Nephron progenitor cell (in vitro differentiated cells): ENCODE measurements around the gene TMPRSS11D.
A peak's percentile ranks its signal among the peaks of the same experiment; 100 is the strongest.

Source experiments
- DNase-seq: peaks from one replicate; pipeline ENCODE4 v3.0.0; 2021
- H3K27ac Mint-ChIP-seq: 2 replicates; pipeline ENCODE4 v1.8.0; 2021; ENCODE audit warnings: mild to moderate bottlenecking, moderate library complexity, mixed read lengths
- H3K27me3 Mint-ChIP-seq: 2 replicates; pipeline ENCODE4 v1.8.0; 2021; ENCODE audit warnings: mild to moderate bottlenecking, low read depth, mixed read lengths; ENCODE audit not compliant: poor library complexity
- H3K36me3 Mint-ChIP-seq: 2 replicates; pipeline ENCODE4 v1.8.0; 2021; ENCODE audit warnings: low read depth, mixed read lengths
- H3K4me1 Mint-ChIP-seq: 2 replicates; pipeline ENCODE4 v1.8.0; 2021; ENCODE audit warnings: mixed read lengths
- H3K4me3 Mint-ChIP-seq: 2 replicates; pipeline ENCODE4 v1.8.0; 2021; ENCODE audit warnings: mild to moderate bottlenecking, moderate library complexity, mixed read lengths
- H3K9me3 Mint-ChIP-seq: 2 replicates; pipeline ENCODE4 v1.8.0; 2021; ENCODE audit warnings: mild to moderate bottlenecking, moderate library complexity, mixed read lengths
- TF ChIP-seq, protein P1 (sequence below): fragments of 200-600 bp; sonication (generic); IDR thresholded peaks from 2 replicates; pipeline ENCODE4 v1.5.0; 2021; ENCODE audit warnings: antibody characterized with exemption

Gene TMPRSS11D

DNA sequence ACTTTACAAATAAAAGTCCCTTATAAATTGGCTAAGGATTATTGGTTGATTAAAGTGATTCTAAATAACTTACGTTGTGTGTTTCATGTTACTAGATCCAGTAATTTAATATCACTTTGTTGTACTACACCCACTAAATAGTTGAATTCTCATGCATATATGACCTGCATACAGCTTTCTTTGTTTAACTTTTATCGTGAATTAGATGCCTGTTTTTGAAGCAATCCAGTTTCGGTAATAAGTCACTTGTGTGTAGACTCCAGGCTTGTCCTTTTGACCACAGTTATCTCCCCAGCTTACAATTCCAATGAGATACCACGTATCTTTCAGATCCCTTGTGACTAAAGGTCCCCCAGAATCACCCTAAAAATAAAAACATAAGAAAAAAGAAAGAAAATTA, 27.3 kb upstream of the TMPRSS11D start:
- Mint-ChIP-seq H3K36me3 (no peaks in the 10 kb centered on the region), H3K4me3 (no peak overlapping the region), H3K9me3 (peaks cover 1% of the 10 kb centered on the region), H3K4me1 (no peaks in the 10 kb centered on the region), H3K27ac (no peak overlapping the region), H3K27me3 (no peaks in the 10 kb centered on the region)
- TF ChIP-seq, protein P1, sequence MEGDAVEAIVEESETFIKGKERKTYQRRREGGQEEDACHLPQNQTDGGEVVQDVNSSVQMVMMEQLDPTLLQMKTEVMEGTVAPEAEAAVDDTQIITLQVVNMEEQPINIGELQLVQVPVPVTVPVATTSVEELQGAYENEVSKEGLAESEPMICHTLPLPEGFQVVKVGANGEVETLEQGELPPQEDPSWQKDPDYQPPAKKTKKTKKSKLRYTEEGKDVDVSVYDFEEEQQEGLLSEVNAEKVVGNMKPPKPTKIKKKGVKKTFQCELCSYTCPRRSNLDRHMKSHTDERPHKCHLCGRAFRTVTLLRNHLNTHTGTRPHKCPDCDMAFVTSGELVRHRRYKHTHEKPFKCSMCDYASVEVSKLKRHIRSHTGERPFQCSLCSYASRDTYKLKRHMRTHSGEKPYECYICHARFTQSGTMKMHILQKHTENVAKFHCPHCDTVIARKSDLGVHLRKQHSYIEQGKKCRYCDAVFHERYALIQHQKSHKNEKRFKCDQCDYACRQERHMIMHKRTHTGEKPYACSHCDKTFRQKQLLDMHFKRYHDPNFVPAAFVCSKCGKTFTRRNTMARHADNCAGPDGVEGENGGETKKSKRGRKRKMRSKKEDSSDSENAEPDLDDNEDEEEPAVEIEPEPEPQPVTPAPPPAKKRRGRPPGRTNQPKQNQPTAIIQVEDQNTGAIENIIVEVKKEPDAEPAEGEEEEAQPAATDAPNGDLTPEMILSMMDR, result no peak
- DNase-seq, result no peak

DNA sequence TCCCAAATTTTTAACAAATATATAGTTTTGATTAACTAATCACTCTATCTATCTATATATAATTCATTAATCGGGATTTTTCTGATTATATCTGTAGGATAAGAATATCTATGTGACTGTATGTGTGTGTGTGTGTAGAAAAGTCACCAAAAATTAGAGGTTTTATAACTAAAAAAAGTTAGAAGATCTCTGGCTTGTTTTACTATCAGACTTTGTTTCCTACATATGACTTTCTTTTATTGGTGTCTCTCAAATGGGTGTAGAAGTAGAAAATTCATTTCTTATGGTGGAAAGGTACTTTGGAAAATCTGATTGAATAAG, 26.7 kb upstream of the TMPRSS11D start:
- no peaks in the 10 kb centered on the region for H3K27me3 Mint-ChIP-seq
- H3K27ac Mint-ChIP-seq, result no peak overlapping the region
- H3K36me3 Mint-ChIP-seq, result no peaks in the 10 kb centered on the region

DNA sequence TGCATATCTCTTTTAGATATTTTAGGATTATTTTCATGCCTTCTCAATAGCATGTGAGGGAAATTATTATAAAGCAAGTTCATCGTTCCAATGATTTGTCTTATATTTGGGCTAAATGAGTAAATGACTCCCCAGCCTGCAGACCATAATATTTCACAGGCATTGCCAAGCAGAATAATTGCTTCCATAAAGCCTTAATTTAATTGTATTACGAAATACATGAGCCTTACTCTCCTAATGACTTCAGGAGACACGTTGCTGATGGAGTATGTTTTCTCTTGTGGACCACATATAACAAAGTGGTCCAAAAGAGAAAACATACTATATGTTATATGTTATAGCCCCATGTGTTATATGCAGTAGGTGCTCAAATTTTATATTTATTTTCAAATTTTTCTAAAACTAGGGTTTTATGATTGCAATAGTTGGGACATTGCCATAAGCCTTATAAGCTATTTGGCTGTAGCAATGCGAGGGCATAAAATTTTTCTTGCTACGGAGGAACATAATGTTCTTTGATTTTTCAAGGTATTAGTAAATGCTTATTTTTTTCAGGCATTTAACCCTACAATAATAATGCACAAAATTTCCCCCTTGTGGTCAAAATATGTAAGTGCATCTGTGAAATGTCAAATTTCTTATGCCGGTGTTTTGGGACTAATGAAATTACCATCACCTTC, 26.2 kb upstream of the TMPRSS11D start:
- no peak overlapping the region for H3K4me3 Mint-ChIP-seq
- H3K4me1 Mint-ChIP-seq, result no peaks in the 10 kb centered on the region
- DNase-seq, result no peak
- H3K9me3 Mint-ChIP-seq, result peaks cover 2% of the 10 kb centered on the region
- TF ChIP-seq, protein P1, result peak; percentile 63
- no peaks in the 10 kb centered on the region for H3K27me3 Mint-ChIP-seq
- no peaks in the 10 kb centered on the region for H3K36me3 Mint-ChIP-seq
- no peak overlapping the region for H3K27ac Mint-ChIP-seq

More for the DNA sequence above, 26.7 kb upstream of the TMPRSS11D start:
- Mint-ChIP-seq H3K9me3 (peaks cover 2% of the 10 kb centered on the region), H3K4me3 (no peak overlapping the region), H3K4me1 (no peaks in the 10 kb centered on the region)
- DNase-seq, result no peak
- TF ChIP-seq, protein P1, result no peak

DNA sequence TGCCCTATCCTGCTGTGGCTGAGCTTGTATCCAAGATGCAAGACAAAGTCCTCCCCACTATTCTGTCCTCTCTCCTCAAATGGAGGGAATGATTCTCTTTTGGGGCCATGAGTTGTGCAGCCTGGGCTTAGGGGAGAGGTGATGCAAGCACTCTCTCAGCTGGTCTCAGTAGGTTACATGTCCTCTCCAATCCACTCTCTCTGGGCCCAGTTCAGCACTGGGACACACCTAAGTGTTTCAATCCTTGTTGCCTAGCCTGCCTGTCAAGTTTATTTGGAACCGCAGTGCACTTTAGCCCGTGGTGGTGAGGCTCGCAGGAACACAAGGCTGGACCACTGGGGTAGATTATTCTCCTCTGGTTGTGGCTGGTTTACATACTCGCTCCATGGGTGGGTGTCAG, 23.8 kb upstream of the TMPRSS11D start:
- TF ChIP-seq, protein P1, result no peak
- Mint-ChIP-seq H3K9me3 (peaks cover 8% of the 10 kb centered on the region), H3K4me1 (no peaks in the 10 kb centered on the region), H3K27ac (no peak overlapping the region), H3K27me3 (no peaks in the 10 kb centered on the region), H3K4me3 (no peak overlapping the region), H3K36me3 (no peaks in the 10 kb centered on the region)
- no peak for DNase-seq

DNA sequence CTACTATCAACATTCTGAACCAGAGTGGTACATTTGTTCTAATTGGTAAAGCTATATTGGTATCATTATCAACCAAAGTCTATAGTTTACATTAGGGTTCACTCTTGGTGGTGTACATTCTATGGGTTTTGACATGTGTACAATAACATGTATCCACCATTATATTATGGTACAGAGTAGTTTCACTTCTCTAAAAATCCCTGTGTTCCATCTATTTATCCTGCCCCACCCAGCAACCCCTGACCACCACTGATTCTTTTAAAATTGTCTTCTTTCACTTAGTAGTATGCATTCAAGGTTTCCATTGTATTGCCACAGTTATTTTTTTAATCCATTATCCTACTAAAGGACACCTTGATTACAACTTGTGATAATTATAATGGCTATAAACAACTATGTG, 15.3 kb upstream of the TMPRSS11D start:
- Mint-ChIP-seq H3K9me3 (peaks cover 9% of the 10 kb centered on the region), H3K4me3 (no peak overlapping the region), H3K36me3 (no peaks in the 10 kb centered on the region), H3K4me1 (no peaks in the 10 kb centered on the region), H3K27ac (no peak overlapping the region), H3K27me3 (no peaks in the 10 kb centered on the region)
- DNase-seq, result no peak
- TF ChIP-seq, protein P1, result no peak

DNA sequence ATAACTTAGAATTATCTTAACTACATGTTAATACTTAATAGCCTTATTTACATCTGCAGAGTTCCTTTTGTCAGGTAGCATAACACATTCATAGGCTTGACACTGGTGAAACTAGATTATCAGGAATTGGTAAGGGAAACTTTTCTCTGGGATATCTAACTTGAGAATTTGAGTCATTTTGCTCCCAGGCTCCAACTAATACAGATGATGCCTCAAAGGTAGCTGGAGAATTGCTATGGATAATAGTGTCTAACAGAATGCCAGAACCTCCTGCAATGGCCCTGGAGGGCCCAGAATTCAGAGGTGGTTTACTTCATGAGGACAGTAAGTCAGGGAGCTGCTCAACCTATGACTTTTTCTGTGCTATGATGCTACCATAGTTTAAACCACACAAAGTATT, 13.9 kb upstream of the TMPRSS11D start:
- no peak for DNase-seq
- Mint-ChIP-seq H3K27ac (no peak overlapping the region), H3K36me3 (no peaks in the 10 kb centered on the region), H3K4me3 (no peak overlapping the region), H3K9me3 (peaks cover 3% of the 10 kb centered on the region), H3K4me1 (no peaks in the 10 kb centered on the region), H3K27me3 (no peaks in the 10 kb centered on the region)
- TF ChIP-seq, protein P1, result no peak
